WTC11 (cell line): Measurements from ENCODE around the gene MPPE1. TPM values are rescaled to one million over a fixed set of nuclear protein-coding genes. Genes with fewer than 3 reads are reported as not detected.

ENCODE experiments used
- ATAC-seq: fragments of 200-7000 bp; cut with Tn5 transposase; 2 replicates; pipeline ENCODE4 v1.10.0; 2021; ENCODE audit warnings: mild to moderate bottlenecking, moderate library complexity
- CTCF ChIA-PET: fragments of 300-600 bp; sonication (Branson Sonifier 250); formaldehyde crosslinking; loops from one replicate; lab custom pipeline; 2021; ENCODE audit warnings: antibody characterized with exemption; lab: Charles Lee
- POLR2A ChIA-PET: fragments of 350-600 bp; sonication (Branson Sonifier 250); formaldehyde crosslinking; loops from one replicate; lab custom pipeline; 2021; ENCODE audit warnings: antibody characterized with exemption; lab: Charles Lee
- DNase-seq: peaks from one replicate; pipeline ENCODE4 v3.0.0; 2021; ENCODE audit warnings: low spot score
- H3K27ac Mint-ChIP-seq: 2 replicates; pipeline ENCODE4 v1.8.0; 2021; ENCODE audit warnings: mixed read lengths
- H3K27me3 Mint-ChIP-seq: 2 replicates; pipeline ENCODE4 v1.8.0; 2021; ENCODE audit warnings: low read depth, mild to moderate bottlenecking, moderate library complexity, mixed read lengths
- H3K36me3 Mint-ChIP-seq: 2 replicates; pipeline ENCODE4 v1.8.0; 2021; ENCODE audit warnings: mixed read lengths
- H3K4me1 Mint-ChIP-seq: 2 replicates; pipeline ENCODE4 v1.8.0; 2022; ENCODE audit warnings: mixed read lengths
- H3K4me3 Mint-ChIP-seq: 2 replicates; pipeline ENCODE4 v1.8.0; 2021; ENCODE audit warnings: mild to moderate bottlenecking, moderate library complexity, mixed read lengths
- H3K9me3 Mint-ChIP-seq: 2 replicates; pipeline ENCODE4 v1.8.0; 2021; ENCODE audit warnings: mixed read lengths
- EMX1 ChIP-seq: fragments of 250-450 bp; sonication (Bioruptor Pico); IDR thresholded peaks from 2 replicates; pipeline ENCODE4 v1.8.0; 2021; ENCODE audit warnings: mild to moderate bottlenecking
- ETV6 ChIP-seq: sonication (generic); formaldehyde crosslinking; IDR thresholded peaks from 2 replicates; pipeline ENCODE4 v1.8.1; 2022; ENCODE audit warnings: mild to moderate bottlenecking, missing genetic modification reagents
- GRHL2 ChIP-seq: fragments of 250-450 bp; sonication (Bioruptor Pico); IDR thresholded peaks from 2 replicates; pipeline ENCODE4 v1.8.0; 2022; ENCODE audit warnings: mild to moderate bottlenecking, moderate library complexity; ENCODE audit not compliant: insufficient replicate concordance, severe bottlenecking
- GTF2I ChIP-seq: fragments of 250-450 bp; sonication (Bioruptor Pico); conservative IDR thresholded peaks from 2 replicates; pipeline ENCODE4 v1.4.0; 2021; ENCODE audit warnings: mild to moderate bottlenecking
- HMGA2 ChIP-seq: fragments of 250-450 bp; sonication (Bioruptor Pico); IDR thresholded peaks from 2 replicates; pipeline ENCODE4 v1.4.0; 2021; ENCODE audit warnings: mild to moderate bottlenecking, moderate library complexity
- JAZF1 ChIP-seq: fragments of 250-450 bp; sonication (Bioruptor Pico); IDR thresholded peaks from 2 replicates; pipeline ENCODE4 v1.9.0; 2021; ENCODE audit warnings: moderate library complexity, mild to moderate bottlenecking, inconsistent platforms
- KAT7 ChIP-seq: sonication (generic); formaldehyde crosslinking; IDR thresholded peaks from 2 replicates; pipeline ENCODE4 v1.8.1; 2023; ENCODE audit warnings: missing genetic modification reagents, mild to moderate bottlenecking, borderline replicate concordance
- MXD4 ChIP-seq: fragments of 250-450 bp; sonication (Bioruptor Pico); IDR thresholded peaks from 2 replicates; pipeline ENCODE4 v1.8.0; 2021; ENCODE audit warnings: mild to moderate bottlenecking, moderate library complexity, borderline replicate concordance
- NR3C1 ChIP-seq: sonication (generic); formaldehyde crosslinking; conservative IDR thresholded peaks from 2 replicates; pipeline ENCODE4 v1.8.1; 2023; ENCODE audit warnings: low read depth, mild to moderate bottlenecking, missing genetic modification reagents
- STAT6 ChIP-seq: sonication (generic); formaldehyde crosslinking; conservative IDR thresholded peaks from 2 replicates; pipeline ENCODE4 v1.8.1; 2023; ENCODE audit warnings: mild to moderate bottlenecking, low read depth, missing genetic modification reagents, moderate library complexity
- USF1 ChIP-seq: sonication (generic); formaldehyde crosslinking; IDR thresholded peaks from 2 replicates; pipeline ENCODE4 v1.8.0; 2022; ENCODE audit warnings: mild to moderate bottlenecking, missing genetic modification reagents
- ZMAT4 ChIP-seq: fragments of 250-450 bp; sonication (Bioruptor Pico); IDR thresholded peaks from 2 replicates; pipeline ENCODE4 v1.9.0; 2021; ENCODE audit warnings: mild to moderate bottlenecking
- ZNF121 ChIP-seq: sonication (generic); formaldehyde crosslinking; IDR thresholded peaks from 2 replicates; pipeline ENCODE4 v1.8.0; 2023; ENCODE audit warnings: missing genetic modification reagents
- ZNF263 ChIP-seq: sonication (generic); formaldehyde crosslinking; IDR thresholded peaks from 2 replicates; pipeline ENCODE4 v1.8.1; 2022; ENCODE audit warnings: low read depth, mild to moderate bottlenecking, moderate library complexity, missing genetic modification reagents
- ZSCAN18 ChIP-seq: fragments of 250-450 bp; sonication (Bioruptor Pico); IDR thresholded peaks from 2 replicates; pipeline ENCODE4 v2.1.2; 2022; ENCODE audit warnings: mild to moderate bottlenecking, moderate library complexity
- total RNA-seq: library from RNA; stranded (reverse); gene quantifications from 3 replicates; pipeline ENCODE4 v1.2.3, GENCODE V29; 2021

Gene MPPE1
- total RNA-seq, 1 experiment from 2014 or later: 29.1 TPM

- TF ChIP-seq ZSCAN18 (CRISPR knock-in tag): no peak
Observed at GRCh38 chr18:11932393-11932792, 24.3 kb upstream of the MPPE1 start (continued).

GRCh38 chr18:11927497-11927896 lies 19.4 kb upstream of the MPPE1 start:
- Mint-ChIP-seq H3K4me3 (no peak overlapping the region), H3K4me1 (0 out of 2 replicates have a peak, but pooled peaks cover 2% of the 10 kb centered on the region), H3K27me3 (peaks cover 3% of the 10 kb centered on the region; the same call in 1 of the 2 replicates), H3K27ac (no peak overlapping the region)
- no peak for ATAC-seq
- CTCF ChIA-PET: interaction anchor here (1.7 to 1.8 kb wide), 2 partner anchors 11 to 67 kb away, joined by 3 to 9 read pairs; no protein-coding TSS in a partner anchor
- POLR2A ChIA-PET: no interaction called here
- TF ChIP-seq EMX1 (CRISPR knock-in tag): no peak
- TF ChIP-seq MXD4 (CRISPR knock-in tag): no peak
- no peak for TF ChIP-seq STAT6
- TF ChIP-seq HMGA2 (CRISPR knock-in tag): no peak
- no peak for TF ChIP-seq KAT7 (CRISPR knock-in tag)
- TF ChIP-seq, all 79 proteins: peak for 0
- Mint-ChIP-seq H3K9me3 (peaks cover 16% of the 10 kb centered on the region), H3K36me3 (peaks cover 4% of the 10 kb centered on the region; the same call in 1 of the 2 replicates)
- no peak for DNase-seq

- POLR2A ChIA-PET: no interaction called here
- ATAC-seq (no peak), DNase-seq (no peak)
- H3K4me1 Mint-ChIP-seq: 0 out of 2 replicates have a peak, but pooled peaks cover 2% of the 10 kb centered on the region
- no peak overlapping the region for H3K27ac Mint-ChIP-seq
- no peak for TF ChIP-seq GTF2I (CRISPR knock-in tag)
- TF ChIP-seq JAZF1: no peak
- TF ChIP-seq STAT6: no peak
- no peak for TF ChIP-seq USF1 (CRISPR knock-in tag)
- H3K36me3 Mint-ChIP-seq: peaks cover 4% of the 10 kb centered on the region; the same call in 1 of the 2 replicates
- CTCF ChIA-PET: interaction anchor here (1.7 kb wide), 1 partner anchor 69 kb away, joined by 3 read pairs; no protein-coding TSS in a partner anchor
- H3K4me3 Mint-ChIP-seq: no peak overlapping the region
- H3K9me3 Mint-ChIP-seq: peaks cover 16% of the 10 kb centered on the region
- peaks cover 3% of the 10 kb centered on the region; the same call in 1 of the 2 replicates for H3K27me3 Mint-ChIP-seq
Observed at GRCh38 chr18:11925800-11926481, 17.8 kb upstream of the MPPE1 start.

- CTCF ChIA-PET: interaction anchor here (0.9 to 1.1 kb wide), 2 partner anchors 9 to 116 kb away, joined by 4 to 6 read pairs; no protein-coding TSS in a partner anchor
- no peak overlapping the region for H3K27ac Mint-ChIP-seq
- 0 out of 2 replicates have a peak, but pooled peaks cover 2% of the 10 kb centered on the region for H3K4me1 Mint-ChIP-seq
- POLR2A ChIA-PET: interaction anchor here (1.1 kb wide), 1 partner anchor 57 kb away, joined by 4 read pairs; no protein-coding TSS in a partner anchor
- no peak overlapping the region for H3K4me3 Mint-ChIP-seq
- ATAC-seq: no peak
- H3K27me3 Mint-ChIP-seq: peaks cover 3% of the 10 kb centered on the region; the same call in 1 of the 2 replicates
- peaks cover 20% of the 10 kb centered on the region for H3K9me3 Mint-ChIP-seq
- DNase-seq: no peak
- H3K36me3 Mint-ChIP-seq: peaks cover 4% of the 10 kb centered on the region; the same call in 1 of the 2 replicates
- TF ChIP-seq ETV6 (CRISPR knock-in tag) (no peak), JAZF1 (no peak), USF1 (CRISPR knock-in tag) (no peak), GRHL2 (CRISPR knock-in tag) (no peak), ZMAT4 (CRISPR knock-in tag) (no peak), ZNF121 (CRISPR knock-in tag) (no peak), NR3C1 (CRISPR knock-in tag) (no peak), ZNF263 (CRISPR knock-in tag) (no peak)
Observed at GRCh38 chr18:11923450-11923849, 15.3 kb upstream of the MPPE1 start.
